Urinary bladder (tissue), 4 donors: ENCODE results near the gene PTPN7. TPM values are rescaled to one million over a fixed set of nuclear protein-coding genes. Genes with fewer than 3 reads are reported as not detected.

Experiments used
- DNase-seq: peaks from one replicate; pipeline ENCODE4 v3.0.0-alpha.2; 2015; ENCODE audit errors: extremely low spot score
- H3K27ac ChIP-seq: one replicate; pipeline ENCODE4 v1.5.1; 2013; ENCODE audit warnings: low read depth, mild to moderate bottlenecking, moderate library complexity
- H3K36me3 ChIP-seq: one replicate; pipeline ENCODE4 v1.6.1; 2013; ENCODE audit warnings: mild to moderate bottlenecking, moderate library complexity; ENCODE audit not compliant: insufficient read depth
- H3K4me1 ChIP-seq: one replicate; pipeline ENCODE4 v1.6.1; 2013; ENCODE audit warnings: mild to moderate bottlenecking, moderate library complexity; ENCODE audit not compliant: insufficient read depth
- H3K4me3 ChIP-seq: one replicate; pipeline ENCODE4 v1.5.1; 2013; ENCODE audit warnings: low read depth, low read length
- WGBS: extraction: QIAGEN DNeasy Blood & Tissue Kit; methylation state at CpG from one replicate; pipeline ENCODE4 v1.1.7; 2013; 5-methylcytosine and 5-hydroxymethylcytosine counted together
- polyA plus RNA-seq: library from polyadenylated mRNA; stranded (reverse); fragments of 200-250 nt; gene quantifications from one replicate; pipeline ENCODE4 v1.2.3, GENCODE V29; 2013
- total RNA-seq: library from RNA; depleted of rRNA; stranded (reverse); fragments of >200 nt; gene quantifications from one replicate; pipeline ENCODE4 v1.2.3, GENCODE V29; 2014
- donor health status: healthy with polysubstance abuse.
- donor health status: healthy.

PTPN7 gene
- total and polyA plus RNA-seq, 2 donors = 1.2 TPM

DNA sequence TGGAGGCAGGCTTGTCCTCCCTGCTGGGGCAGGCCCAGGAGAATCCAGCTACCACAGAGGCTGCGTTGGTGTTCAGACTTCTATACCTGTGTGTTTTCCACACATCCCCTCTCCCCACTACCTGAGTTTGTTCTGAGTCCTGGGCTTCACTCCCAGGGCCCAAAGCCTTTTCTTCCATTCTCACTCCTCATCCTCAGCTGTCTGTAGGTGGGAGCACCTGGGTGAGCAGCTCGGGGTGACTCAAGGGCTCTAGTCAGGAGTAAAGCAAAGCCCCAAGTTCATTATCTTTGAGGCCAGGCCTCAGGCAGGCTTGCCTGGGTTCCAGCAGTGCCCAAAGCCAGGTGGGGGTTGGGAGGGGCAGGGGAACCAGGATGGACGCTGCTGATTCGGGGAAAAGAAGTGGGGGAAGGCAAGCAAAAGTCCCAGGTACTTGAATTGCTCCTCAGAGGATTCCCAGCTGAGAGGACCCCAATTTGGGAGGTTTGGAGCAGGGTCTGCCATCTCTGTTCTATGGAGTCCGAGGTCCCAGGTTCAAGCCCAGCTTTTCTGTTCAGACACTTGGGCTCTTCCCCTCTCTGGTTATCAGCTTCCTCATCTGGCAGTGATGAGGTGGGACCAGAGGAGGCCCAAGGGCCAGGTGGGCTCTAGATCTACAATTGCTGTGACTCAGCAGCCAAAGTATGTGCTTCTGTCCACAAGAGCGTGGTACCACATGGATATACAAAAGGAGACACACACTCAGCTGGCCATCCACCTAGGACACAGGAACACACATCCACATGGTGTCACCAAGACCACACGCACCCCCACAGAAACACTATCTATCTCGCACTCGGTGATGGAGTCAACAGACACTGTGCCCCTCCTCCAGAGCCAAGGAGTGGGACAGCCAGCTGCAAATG is 5.8 kb upstream of the PTPN7 start:
- 94% methylated on average over 9 of the region's 9 CpGs for WGBS
- H3K27ac ChIP-seq = no peak overlapping the region
- H3K4me3 ChIP-seq = no peak overlapping the region
- H3K36me3 ChIP-seq = no peaks in the 10 kb centered on the region
- no peak for DNase-seq
- H3K4me1 ChIP-seq = no peaks in the 10 kb centered on the region

DNA sequence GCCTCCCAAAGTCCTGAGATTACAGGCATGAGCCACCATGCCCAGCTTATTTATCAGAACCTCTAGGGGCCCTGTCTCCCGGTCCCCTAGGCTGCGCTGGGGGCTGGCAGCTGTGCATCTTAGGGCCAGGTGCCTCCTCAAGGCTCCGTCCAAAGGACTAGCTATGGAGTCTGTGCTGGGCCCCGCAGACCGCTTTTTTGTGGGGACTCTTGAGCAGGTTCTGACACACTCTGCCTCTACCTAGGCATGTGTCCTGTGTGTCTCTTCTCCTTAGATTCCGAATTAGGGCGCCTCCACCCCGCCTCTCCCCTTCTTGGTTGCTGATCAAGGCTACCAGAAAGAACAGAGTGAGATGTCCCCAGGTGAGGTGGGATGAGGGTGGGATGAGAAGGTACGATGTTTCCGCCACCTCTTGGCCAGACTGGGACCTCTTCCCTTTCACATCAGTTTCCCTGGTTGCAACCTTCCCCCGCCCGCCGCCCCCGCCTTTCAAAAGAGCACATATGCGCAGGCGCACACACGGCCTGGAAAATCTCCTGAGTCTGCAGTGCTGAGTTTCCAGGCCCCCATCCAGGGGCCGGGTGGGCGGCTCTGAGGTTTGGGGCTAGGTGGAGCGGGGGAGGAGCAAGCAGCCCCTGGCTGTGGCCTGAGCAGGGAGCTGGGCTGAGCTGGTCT is 5.0 kb upstream of the PTPN7 start:
- Histone ChIP-seq H3K27ac (no peak overlapping the region), H3K4me1 (no peaks in the 10 kb centered on the region), H3K4me3 (no peak overlapping the region), H3K36me3 (no peaks in the 10 kb centered on the region)
- WGBS = 85% methylated on average over 20 of the region's 20 CpGs
- no peak for DNase-seq

DNA sequence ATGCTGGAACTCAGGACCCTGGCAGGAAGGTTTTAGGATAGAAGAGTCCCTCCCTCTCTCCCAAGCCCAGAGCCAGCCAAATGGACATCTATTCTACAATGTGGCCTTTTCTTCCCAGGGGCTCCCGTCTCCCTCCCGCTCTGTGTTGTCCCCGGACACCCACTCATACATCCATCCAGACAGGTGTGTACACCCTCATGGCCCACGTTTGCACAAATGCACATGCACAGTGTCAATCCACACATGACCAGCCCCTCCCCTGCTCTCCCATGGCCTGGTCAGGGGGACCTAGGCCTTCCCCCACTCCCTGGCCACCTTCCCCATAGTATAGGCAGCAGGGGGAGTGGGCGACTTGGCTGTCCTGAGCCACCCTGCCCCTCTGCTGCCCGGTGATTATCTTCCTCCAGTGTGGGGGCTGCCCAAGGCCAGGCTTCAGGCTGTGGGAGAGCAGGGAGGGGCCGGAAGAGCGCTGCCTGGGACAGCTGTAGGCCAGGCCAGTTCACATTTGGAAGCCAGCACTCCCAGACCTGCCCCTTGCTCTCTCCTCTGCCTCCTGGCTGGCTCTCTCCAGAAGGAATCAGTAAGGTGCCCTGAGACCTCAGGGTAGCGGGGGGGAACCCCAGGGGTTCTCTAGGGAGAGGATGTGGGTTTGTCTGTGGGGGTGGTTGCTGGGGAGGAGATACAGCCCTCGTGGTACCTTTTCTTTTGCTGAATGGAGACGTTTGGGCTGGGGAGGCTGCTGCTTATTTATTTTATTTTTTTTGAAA is 4.1 kb upstream of the PTPN7 start:
- H3K4me3 ChIP-seq = no peak overlapping the region
- no peaks in the 10 kb centered on the region for H3K36me3 ChIP-seq
- H3K27ac ChIP-seq = no peak overlapping the region
- H3K4me1 ChIP-seq = no peaks in the 10 kb centered on the region
- WGBS = 78% methylated on average over 11 of the region's 11 CpGs
- DNase-seq = no peak

DNA sequence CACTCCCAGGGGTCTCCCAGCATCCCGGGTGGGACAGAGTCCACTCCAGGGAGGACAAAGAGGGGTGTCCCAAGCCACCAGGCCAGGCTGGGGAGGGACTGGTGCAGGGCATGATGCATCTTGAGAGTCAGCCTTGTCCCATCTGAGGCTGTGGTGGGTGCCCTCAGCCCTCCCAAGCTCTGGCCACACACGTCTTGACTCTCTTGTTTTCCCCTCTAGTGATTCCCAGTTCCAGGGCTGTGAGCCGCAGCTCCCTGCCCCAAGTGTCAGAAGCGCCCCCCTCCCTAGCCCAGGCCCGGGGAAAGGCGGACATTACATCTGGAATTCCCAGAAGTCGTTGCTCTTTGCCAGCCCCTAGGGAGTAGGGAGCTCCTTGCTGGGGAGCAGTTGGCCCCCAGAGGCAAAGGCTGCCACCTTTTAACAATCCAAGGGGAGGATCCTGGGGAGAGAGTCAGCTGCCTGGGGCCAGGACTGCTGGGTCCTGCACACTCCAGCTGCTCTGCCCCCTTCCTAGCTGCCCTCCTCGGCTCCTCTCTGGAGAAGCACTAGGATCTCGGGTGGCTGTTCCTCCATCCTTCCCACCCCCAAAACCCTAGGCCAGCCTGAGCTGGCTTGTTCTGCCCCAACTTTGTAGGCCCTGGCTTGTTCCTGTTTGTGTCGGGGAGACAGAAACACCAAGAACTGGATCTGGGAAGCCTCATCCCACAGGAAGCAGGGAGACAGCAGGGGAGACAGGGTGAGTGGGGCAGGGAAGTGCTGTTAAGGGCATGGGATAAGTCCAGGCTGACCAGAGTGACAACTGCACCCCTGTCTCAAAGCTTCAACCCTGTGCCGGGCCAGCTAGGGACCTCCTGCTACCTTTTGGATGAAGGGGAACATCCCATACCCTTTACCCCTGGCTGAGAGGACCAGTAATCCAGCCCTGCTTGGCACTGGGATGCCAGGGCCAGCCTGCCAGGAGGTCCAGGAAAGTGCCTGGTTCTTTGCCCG is 3.2 kb upstream of the PTPN7 start:
- Histone ChIP-seq H3K36me3 (no peaks in the 10 kb centered on the region), H3K4me3 (no peak overlapping the region), H3K27ac (no peak overlapping the region), H3K4me1 (no peaks in the 10 kb centered on the region)
- DNase-seq = no peak
- 69% methylated on average over 12 of the region's 12 CpGs for WGBS

DNA sequence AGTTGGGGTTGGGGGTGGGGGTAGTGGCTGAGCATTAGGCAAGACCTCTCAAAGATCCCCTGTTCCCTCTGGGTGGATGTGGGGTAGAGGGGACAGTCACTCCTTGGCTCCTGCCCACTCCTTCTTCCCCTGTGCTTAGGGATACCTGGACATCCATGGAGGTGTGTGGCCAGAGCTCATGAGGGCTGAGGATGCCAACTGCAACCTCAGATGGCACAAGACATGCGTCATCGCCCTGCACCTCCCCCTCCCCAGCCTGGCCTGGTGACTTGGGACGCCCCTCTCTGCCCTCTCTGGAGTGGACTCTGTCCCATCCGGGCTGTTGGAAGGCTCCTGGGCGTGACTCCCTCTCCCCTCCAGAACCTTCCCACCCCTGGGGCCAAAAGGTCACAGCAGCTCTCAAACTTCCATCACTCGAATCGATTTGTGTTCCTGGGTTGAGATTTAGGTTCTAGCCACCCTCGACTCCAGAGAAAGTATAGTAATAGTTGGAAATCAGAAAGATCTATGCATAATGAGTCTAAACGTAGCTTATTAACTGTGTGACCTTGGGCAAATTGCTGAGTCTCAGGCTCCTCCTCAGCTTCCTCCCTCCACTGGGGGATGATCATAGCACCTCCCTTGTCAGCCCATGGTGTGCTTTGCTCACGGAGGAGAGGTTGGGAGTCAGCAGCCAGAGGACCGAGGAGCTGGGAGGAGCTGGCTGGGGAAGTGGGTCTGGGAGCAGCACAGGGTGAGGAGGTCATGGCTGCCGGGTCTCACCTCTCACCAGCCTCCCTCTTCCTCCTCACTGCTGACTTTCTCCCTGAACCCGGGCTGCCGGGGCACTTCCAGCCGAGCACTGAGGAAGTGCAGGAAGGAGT is 2.2 kb upstream of the PTPN7 start:
- DNase-seq = no peak
- no peaks in the 10 kb centered on the region for H3K4me1 ChIP-seq
- 67% methylated on average over 15 of the region's 15 CpGs for WGBS
- H3K27ac ChIP-seq = no peak overlapping the region
- no peak overlapping the region for H3K4me3 ChIP-seq
- no peaks in the 10 kb centered on the region for H3K36me3 ChIP-seq

DNA sequence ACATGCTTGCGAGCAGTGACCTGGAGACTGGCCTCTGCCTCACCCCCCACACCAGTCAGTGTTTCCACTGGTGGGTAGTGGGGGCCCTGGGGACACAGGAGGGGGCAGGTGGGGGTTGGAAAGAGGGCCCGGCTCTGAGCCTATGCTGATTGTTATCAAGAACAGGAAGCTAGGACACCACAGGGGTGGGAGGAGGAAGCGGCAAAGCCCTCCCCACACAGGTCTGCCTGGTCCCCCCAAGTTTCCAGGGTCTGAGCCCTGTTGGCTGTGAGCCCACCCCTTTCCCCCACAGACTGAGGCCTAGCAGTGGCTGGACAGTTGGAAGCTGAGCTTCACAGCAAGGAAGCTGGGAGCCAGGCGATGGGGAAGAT is 1.6 kb upstream of the PTPN7 start:
- DNase-seq = no peak
- 70% methylated on average over 4 of the region's 4 CpGs for WGBS
- no peaks in the 10 kb centered on the region for H3K4me1 ChIP-seq
- H3K27ac ChIP-seq = no peak overlapping the region
- no peak overlapping the region for H3K4me3 ChIP-seq
- no peaks in the 10 kb centered on the region for H3K36me3 ChIP-seq

DNA sequence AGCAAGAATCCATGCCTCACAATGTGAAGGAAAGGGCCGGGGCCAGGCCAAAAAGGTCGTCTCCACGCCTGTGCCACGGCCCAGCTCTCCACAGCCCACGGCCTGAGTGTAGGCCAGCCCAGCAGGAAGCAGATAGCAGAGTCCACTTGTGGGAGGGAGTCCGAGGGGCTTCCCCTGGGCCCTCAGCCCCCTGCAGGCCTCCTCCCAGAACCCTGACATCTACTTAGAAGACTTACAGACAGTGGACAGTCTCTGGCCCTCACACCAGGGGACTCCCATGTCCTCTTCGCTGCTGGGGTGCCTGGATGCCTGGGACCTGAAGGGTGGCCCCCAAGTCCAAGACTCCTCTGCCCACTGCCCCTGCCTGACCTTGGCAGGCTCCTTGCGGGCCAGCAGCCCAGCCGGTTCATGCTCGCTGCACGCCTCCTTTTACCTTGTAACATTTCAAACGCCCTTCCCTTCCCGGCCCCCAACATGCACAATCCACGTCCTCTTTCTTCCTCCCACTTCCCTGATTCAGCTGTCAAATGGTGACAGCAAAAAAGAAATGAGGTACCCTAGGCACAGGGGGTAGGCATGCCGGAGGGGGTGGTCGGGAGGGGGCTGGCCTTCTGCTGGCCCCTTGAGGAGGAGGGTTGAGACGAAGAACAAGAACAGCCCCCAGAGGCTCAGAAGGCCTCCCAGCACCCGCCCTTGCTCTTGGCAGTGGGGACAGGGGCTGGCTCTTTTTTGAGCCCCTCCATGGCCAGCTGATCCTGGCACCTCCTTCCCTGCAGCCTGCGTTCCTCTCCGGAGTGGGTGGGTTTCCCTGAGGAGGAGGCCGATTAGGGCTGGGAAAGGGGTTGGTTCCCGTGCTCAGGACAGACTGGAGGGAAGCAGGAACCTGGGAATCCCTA is 997 bp upstream of the PTPN7 start:
- Histone ChIP-seq H3K4me1 (no peaks in the 10 kb centered on the region), H3K36me3 (no peaks in the 10 kb centered on the region), H3K4me3 (no peak overlapping the region), H3K27ac (no peak overlapping the region)
- no peak for DNase-seq
- 73% methylated on average over 22 of the region's 22 CpGs for WGBS

DNA sequence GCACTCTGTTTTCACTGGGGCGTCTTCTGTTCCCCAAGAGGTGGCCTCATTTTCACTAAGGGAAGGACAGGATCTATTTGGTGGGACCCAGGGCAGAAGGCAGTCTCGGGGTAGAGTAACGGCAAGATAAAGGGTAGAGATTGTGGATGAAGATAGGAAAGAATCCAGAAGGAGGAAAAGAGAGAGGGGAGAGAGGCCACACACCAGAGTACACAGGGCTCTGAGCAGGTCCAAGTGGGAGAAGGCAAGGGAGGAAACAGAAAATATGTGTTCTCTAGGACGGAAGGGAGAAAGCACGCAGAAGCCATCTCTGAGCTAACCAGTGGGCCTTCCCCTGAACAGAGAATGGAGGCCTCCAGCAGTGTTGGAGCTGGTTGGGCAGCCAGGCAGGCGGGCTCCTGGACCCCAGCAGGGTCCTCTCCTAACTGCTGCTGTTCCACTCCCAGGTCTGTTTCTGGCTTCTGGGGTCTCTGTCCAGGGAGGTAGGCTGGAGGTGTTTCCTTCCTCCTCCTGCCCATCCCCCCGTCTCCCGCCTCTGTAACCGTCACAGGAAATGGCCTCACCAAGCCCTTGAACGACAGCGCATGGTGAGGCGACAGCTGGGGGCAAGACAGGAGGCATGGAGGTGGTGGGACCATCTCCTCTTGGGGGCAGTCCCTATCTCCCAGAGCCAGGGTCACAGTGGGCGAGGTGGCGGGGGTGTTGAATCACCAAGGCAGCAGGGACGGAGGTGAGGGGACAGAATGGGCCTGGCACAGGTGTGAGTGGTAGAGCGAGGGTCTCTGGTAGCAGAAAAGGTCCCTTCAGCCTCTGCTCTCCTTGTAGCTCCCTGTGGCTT is 649 bp downstream of the PTPN7 start:
- DNase-seq = no peak
- peak overlapping the region; percentile 11 for H3K4me3 ChIP-seq
- H3K27ac ChIP-seq = peak overlapping the region; percentile 61
- no peaks in the 10 kb centered on the region for H3K36me3 ChIP-seq
- H3K4me1 ChIP-seq = no peaks in the 10 kb centered on the region
- WGBS = 80% methylated on average over 16 of the region's 16 CpGs

DNA sequence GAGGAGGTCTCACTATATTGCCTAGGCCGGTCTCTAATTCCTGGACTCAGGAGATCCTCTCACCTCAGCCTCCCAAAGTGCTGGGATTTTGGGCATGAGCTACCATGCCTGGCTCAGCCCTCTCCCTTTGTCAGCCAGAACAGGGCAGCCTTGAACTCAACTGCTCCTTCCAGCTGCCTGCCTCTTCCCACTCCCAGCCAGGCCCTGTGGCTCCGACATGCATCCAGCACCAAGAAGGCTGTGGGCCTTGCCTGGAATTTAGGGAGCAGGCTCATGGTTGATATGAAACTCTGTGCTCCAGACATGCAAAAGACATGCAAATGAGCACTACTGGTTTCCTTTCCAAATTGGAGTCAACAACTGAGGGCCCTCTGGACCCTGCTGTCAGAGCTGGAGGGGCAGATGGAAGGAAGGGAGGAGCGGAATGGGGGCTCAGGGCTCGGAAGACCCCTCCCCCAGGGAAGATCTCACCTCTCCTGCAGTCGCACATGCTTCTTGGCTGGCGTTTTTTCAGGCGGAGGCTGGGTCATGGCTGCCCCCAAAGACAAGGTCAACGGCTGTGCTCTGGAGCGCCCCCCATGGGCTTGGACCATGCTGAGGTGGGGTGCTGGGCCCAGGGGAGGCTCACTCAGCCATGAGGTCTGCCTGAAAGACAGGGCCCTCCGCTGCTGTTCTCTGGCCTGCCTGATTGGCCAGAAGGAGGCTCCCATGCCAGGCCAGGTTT is 1.4 kb downstream of the PTPN7 start:
- Histone ChIP-seq H3K4me3 (no peak overlapping the region), H3K27ac (no peak overlapping the region), H3K4me1 (no peaks in the 10 kb centered on the region), H3K36me3 (no peaks in the 10 kb centered on the region)
- 90% methylated on average over 10 of the region's 10 CpGs for WGBS
- DNase-seq = no peak

DNA sequence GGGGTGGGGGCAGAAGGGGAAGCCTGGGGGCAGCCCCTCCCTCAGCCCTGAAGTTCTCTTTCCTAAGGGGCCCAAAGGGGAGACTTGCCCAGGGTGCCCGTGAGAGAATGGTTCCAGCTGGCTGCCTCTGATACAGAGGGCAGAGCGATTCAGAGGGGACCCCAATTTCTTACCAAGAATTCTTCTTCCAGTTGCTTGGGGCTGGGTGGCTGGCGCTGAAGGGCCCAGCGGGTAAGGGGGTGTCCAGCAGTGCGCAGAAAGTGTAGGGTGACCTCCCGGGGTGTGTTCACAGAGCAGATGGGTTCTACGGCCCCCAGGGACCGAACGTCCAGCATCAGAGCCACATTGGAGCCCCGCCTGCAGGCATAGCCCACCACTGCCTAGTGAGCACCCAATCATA is 2.5 kb downstream of the PTPN7 start:
- 93% methylated on average over 10 of the region's 10 CpGs for WGBS
- Histone ChIP-seq H3K4me1 (no peaks in the 10 kb centered on the region), H3K27ac (no peak overlapping the region), H3K36me3 (no peaks in the 10 kb centered on the region), H3K4me3 (no peak overlapping the region)
- DNase-seq = no peak
